NCI-H187 treated with DMSO at 0.1 percent for 48 hours (cell line): ENCODE data around the gene SVBP.
"Not testable (repeated sequence)": the region's sequence is repeated elsewhere in the genome, so short reads cannot be mapped to it uniquely, and the experiment has no call there.

Experiments used
- DNase-seq: peaks from one replicate; lab custom pipeline; 2025; lab: John Stamatoyannopoulos, UW

SVBP gene

DNA sequence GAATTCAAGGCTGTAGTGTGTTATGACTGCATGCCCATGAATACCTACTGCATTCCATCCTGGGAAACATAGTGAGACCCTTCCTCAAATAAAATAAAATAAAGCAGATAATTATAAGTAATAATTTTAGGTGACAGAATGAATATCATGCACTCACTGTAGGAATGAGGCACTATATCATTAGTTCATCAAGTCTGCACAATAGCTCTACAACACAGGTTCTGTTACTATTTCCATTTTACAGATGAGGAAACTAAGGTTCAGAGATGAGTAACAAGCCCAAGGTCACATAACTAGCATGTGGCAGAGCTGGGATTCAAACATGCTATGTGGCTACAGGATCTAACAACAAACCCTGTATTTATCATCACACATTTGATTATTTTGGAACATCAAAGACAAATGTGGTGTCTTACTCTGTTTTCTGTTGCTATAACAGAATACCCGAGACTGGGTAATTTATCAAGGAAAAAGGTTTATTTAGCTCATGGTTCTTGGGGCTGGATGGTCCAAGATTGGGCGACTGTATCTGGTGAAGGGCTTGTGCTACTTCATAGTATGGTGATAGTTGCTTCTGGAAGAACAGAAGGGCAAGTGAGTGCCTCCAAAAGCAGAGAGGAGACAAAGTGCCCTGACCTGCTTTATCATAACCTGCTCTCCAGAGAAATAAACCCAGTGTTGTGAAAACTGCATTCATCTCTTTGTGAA is 24.4 kb upstream of the SVBP start:
- no peak for DNase-seq

- no peak for DNase-seq
These were observed 23.8 kb upstream of the SVBP start for GRCh38 chr1:42841010-42841409.

GRCh38 chr1:42838482-42839190 is 21.4 kb upstream of the SVBP start:
- DNase-seq: no peak

- no peak for DNase-seq
These were observed 20.5 kb upstream of the SVBP start for GRCh38 chr1:42837709-42838108.

GRCh38 chr1:42835422-42835821 is 18.2 kb upstream of the SVBP start:
- no peak for DNase-seq

GRCh38 chr1:42834803-42835202 is 17.6 kb upstream of the SVBP start:
- no peak for DNase-seq

GRCh38 chr1:42833981-42834380 is 16.8 kb upstream of the SVBP start:
- no peak for DNase-seq

GRCh38 chr1:42832641-42833240 is 15.5 kb upstream of the SVBP start:
- DNase-seq: no peak

DNA sequence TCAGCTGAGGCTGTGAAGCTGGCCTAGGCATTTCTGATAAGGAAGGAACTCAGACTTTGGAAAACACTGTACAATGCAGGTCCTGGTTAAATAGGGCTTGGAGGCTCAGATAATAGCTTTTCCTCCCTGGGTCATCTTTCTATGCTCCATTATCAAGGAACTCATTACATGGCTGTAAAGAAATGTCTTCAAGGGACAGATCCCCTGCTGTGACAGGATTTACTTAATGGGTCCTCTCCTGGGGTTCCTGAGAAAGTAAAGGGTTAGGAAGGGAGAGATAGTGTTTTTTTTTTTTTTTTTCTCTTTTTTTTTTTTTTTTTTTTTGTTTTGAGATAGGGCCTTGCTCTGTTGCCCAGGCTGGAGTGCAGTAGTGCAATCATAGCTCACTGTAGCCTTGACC is 14.1 kb upstream of the SVBP start:
- DNase-seq: no peak

DNA sequence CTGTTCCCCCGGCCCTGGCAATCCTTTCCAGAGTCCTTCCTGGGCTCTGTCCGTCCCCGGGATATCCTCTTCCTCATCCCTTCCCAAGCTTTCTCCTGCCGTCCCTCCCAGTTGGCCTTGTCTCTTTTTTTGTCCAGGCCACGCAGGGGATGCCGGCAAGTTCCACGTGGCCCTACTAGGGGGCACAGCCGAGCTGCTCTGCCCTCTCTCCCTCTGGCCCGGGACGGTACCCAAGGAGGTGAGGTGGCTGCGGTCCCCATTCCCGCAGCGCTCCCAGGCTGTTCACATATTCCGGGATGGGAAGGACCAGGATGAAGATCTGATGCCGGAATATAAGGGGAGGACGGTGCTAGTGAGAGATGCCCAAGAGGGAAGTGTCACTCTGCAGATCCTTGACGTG is 13.4 kb upstream of the SVBP start:
- no peak for DNase-seq

DNA sequence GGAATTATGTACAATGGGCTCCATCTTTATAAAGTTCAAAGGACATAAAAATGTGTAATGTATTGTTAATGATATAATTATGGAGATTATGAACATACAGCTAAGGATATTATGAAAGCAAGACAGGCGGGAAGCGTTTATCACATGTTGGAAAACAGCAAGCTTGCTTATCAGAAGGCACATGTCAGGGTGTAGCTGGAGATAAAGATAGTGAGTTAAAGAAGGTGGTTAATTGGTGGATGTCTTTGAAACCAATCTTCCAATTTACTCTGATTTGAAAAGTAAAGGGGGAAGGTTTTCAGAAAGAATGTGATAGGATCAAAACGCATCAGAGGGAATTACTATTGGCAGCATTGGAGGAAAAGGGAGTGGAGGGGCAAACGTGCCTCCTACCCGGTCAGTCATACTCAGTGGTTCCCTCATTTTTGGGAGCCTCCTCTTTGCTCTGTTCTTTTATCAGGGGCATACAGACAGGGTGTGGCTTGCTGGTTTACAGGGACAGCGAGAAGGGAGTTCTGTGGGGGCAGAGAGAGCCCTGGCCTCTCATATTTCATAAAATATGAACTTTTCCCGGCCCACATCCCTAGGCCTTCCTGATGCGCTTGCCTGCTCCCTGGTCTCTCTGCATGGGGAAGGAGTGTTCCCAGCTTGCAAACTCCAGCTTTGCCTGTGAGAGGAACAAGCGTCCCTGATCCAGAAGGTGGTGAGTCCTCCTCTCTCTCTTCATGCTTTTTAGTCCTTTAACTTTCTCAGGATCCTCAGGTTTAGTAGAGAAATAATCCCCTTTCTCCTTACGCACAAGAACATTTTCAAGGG is 8.0 kb upstream of the SVBP start:
- DNase-seq: no peak

DNA sequence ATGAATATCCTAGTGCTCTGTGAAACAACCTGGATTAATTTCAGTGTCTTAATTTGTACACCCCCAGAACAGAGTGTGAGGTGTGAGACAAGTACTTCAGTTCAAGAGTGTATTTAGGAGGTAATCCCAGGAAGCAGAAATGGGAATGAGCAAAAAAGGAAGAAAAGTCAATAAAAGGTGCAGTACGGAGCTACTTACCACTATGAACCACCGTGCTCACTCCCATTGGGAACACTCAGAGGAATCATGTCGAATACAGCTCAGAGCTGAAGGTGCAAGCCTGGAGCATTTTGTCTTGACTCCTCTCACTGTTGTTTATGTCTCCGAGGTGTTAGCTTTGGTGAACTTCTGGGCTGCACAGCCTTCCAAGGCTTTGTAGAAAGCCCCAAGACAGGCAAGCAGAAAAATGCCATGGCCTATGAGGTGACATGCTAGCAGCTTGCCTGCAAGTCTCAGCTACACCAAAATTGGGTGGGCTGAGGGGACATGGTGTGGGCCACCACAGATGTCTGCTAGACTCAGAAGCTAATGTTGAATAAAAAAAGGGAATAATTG is 7.4 kb upstream of the SVBP start:
- DNase-seq: no peak

DNA sequence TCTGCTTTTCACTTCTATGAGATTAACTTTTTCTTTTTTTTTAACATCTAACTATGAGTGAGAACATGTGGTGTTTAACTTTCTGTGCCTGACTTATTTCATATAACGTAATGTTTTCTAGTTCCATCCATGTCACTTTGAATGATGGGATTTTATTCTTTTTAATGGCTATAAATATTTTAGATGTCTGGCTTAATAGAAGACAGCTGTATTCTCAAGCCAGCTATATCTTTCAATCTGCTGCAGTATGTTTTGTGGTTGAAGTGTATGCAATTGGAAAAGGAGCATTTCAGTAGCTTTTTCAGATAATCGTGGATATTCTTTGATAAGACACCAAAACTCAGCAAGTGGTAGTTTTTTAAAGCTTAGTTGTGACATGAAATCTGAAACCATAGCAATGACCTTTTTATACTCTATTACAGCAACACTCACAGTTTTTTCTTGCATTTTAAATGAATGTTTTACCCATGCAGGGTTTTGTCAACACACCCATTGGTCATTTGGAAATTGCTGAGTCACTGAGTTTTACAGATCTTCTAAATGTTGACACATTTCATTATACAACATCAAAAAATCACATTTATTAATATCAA is 5.7 kb upstream of the SVBP start:
- DNase-seq: no peak

DNA sequence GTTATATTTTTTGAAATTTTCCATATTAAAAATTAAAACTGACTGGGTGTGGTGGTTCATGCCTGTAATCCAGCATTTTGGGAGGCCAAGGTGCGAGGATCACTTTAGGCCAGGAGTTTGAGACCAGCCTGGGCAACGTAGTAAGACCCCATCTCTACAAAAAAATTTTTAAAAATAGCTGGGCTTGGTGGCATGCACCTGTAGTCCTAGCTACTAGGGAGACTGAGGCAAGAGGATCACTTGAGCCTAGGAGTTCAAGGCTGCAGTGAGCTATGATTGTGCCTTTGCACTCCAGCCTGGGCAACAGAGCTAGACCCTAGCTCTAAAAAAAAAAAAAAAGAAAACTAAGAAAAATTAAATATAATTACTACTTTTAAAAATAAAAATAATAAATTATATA is 4.5 kb upstream of the SVBP start:
- DNase-seq: no peak

GRCh38 chr1:42820813-42821212 is 3.6 kb upstream of the SVBP start:
- no peak for DNase-seq

DNA sequence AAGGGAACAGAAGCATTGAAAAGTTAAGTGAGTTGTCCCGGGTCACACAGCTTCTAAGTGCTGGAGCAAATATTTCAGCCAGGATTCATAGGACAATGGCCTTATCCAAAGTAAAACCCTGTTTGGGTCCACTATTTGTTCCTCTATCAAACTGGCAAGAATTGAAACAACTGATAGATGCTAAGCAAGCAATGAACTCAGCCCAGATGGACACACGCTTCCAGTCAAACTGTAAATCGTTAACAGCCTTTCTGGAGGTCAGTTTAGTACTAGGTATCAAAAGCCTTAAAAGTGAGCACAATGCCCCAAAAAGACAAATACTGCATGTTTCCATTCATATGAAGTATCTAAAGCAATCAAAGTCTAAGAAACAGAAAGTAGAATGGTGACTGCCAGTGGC is 779 bp upstream of the SVBP start:
- DNase-seq: no peak

DNA sequence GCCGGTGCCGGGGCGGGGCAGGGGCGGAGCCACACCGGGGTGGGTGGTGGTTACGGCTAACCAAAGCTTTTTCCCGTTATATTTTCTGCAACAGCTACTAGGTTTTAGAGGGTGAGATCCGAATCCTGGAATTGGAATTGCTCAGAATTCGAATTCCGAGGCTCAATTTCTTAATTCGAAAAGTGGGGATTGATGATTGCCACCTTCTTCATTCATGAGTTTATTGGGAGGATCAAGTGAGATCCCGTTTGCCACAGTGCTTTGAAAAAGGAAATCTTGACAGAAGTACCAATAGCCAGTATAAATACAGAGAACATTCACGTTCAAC is 207 bp upstream of the SVBP start:
- no peak for DNase-seq

GRCh38 chr1:42815941-42816584 is 1.1 kb downstream of the SVBP start:
- no peak for DNase-seq

- not testable (repeated sequence) for DNase-seq
These were observed 2.4 kb downstream of the SVBP start for GRCh38 chr1:42814815-42815214.

GRCh38 chr1:42807056-42807668 is 10.0 kb downstream of the SVBP start:
- DNase-seq: no peak

DNA sequence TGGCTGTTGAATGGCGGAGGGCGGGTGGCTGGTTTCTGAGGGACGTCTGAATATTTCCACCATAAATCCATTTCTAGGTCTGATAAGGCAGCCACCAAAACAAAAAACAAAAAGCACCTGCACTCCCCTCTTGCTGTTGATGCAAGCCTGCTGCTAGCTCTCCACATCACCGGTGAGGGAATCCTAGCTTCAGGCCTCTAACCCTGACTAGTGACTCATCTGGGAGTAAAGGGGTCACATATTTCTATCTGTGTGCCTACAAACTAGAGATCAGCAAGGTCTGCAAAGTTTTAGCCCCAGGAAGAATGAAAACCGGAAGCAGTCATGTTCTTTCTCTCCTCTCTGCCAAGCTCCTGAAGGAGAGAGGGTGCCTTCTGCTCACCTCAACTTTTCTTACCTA is 10.6 kb downstream of the SVBP start:
- DNase-seq: no peak
